Activated naive CD8-positive, alpha-beta T cell treated with anti-CD3 and anti-CD28 coated beads, Interleukin-2, amount 10 ng/mL, durations not matched to agents 7 days and 5 days (primary cell): ENCODE results near the gene RAD51AP1. TPM values are rescaled to one million over a fixed set of nuclear protein-coding genes. Genes with fewer than 3 reads are reported as not detected.

ENCODE experiments used
- ATAC-seq: fragments of 150-1000 bp; cut with Tn5 transposase; one replicate; pipeline ENCODE4 v1.10.0; 2021; ENCODE audit warnings: low read depth, moderate library complexity
- POLR2A ChIA-PET: fragments of 350-600 bp; sonication (Branson Sonifier 250); formaldehyde crosslinking; loops from one replicate; lab custom pipeline; 2021; ENCODE audit warnings: antibody characterized with exemption; lab: Charles Lee
- DNase-seq: peaks from one replicate; pipeline ENCODE4 v3.0.0; 2021
- H3K27ac Mint-ChIP-seq: one replicate; pipeline ENCODE4 v1.8.0; 2022; ENCODE audit warnings: mild to moderate bottlenecking, mixed read lengths
- H3K27me3 Mint-ChIP-seq: one replicate; pipeline ENCODE4 v1.8.0; 2022; ENCODE audit warnings: mild to moderate bottlenecking, moderate library complexity, mixed read lengths
- H3K36me3 Mint-ChIP-seq: one replicate; pipeline ENCODE4 v1.8.0; 2021; ENCODE audit warnings: mild to moderate bottlenecking, mixed read lengths
- H3K4me1 Mint-ChIP-seq: one replicate; pipeline ENCODE4 v1.8.0; 2021; ENCODE audit warnings: mixed read lengths
- H3K4me3 Mint-ChIP-seq: one replicate; pipeline ENCODE4 v1.8.0; 2022; ENCODE audit warnings: mild to moderate bottlenecking, moderate library complexity, mixed read lengths
- H3K9me3 Mint-ChIP-seq: one replicate; pipeline ENCODE4 v1.8.0; 2021; ENCODE audit warnings: mixed read lengths
- total RNA-seq, 2 experiments: library from RNA; stranded (reverse); gene quantifications; one replicate each; pipeline ENCODE4 v1.2.3, GENCODE V29; 2021

RAD51AP1 gene
- total RNA-seq, 2 experiments from 2014 or later = 44.6 to 50.2 TPM

DNA sequence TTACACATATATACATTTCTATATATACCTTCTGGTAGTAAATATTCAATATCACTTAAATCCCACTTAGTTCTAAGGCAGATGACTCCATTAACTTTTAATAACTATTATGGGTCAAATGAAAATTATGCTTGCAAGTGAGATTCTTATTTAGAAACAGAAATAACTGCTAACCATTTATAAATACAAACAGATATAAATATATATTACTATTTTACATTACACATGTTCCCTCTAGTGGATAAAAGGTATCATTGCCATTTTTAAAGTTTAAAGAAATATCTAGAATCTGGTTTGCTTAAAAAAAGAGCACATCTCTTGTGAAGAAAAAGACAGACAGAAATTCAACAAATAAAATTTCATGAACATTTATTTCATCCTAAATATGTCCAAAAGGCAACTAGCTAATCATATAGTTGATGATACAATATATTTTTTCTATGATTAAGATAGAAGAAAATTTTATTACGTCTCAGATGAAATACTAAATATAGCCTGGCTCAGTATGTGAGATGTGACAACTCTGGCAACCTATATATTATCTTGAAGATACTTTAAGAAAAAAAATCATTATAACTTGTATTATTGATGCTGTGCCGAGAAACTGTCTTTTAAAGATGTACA, 11.7 kb upstream of the RAD51AP1 start:
- POLR2A ChIA-PET = no interaction called here
- no peak overlapping the region for H3K4me3 Mint-ChIP-seq
- peaks cover 9% of the 10 kb centered on the region for H3K36me3 Mint-ChIP-seq
- DNase-seq (no peak), ATAC-seq (no peak)
- peaks cover 2% of the 10 kb centered on the region for H3K4me1 Mint-ChIP-seq
- H3K27me3 Mint-ChIP-seq = no peaks in the 10 kb centered on the region
- H3K27ac Mint-ChIP-seq = no peak overlapping the region
- no peaks in the 10 kb centered on the region for H3K9me3 Mint-ChIP-seq

DNA sequence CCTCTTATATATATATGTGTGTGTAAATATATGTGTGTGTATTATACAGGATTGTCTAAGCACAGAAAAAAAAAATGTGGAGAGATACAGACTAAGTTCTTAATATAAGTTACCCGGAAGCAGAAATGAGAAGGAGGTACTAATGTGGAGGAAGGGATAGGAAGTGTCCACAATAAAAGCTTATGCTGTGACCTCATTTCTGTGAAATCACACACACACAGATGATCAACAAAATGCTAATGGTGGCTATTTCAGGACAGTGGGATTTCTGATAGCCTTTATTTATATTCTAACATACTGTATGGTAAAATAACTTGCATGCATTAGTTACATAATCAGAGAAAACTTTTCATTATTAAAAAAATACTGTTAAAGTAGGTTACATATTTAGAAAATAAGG, 8.5 kb upstream of the RAD51AP1 start:
- POLR2A ChIA-PET = no interaction called here
- H3K36me3 Mint-ChIP-seq = peaks cover 1% of the 10 kb centered on the region

DNA sequence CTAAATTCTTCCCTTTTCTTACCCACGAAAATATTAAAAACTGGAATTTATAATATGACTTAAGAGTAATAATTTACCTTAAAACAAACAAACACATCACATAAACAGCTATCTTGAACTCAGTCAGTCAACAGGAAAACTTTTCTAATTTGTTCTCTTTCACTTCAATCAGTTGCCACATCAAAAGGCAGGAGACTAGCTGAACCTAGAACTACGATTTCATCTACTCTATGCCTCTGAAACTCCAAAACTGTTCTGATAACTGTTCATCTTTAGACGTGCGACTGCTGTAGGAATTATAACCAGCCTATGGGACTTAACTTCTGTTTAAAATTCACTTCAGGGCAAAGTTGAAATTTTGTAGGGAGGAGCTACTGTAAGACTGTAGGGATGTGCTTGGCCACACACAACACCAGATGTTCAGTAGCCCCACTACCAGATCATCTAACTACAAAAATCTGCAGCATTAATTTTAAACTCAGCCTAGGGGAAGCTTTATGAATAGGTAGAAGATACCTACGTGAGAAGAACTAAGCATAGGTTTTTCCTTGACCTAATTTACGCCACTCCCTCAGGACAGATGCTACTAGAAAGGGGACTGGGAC, 7.6 kb upstream of the RAD51AP1 start:
- Mint-ChIP-seq H3K27ac (no peak overlapping the region), H3K9me3 (no peaks in the 10 kb centered on the region), H3K27me3 (no peaks in the 10 kb centered on the region), H3K36me3 (peaks cover 1% of the 10 kb centered on the region), H3K4me1 (peaks cover 2% of the 10 kb centered on the region), H3K4me3 (no peak overlapping the region)
- POLR2A ChIA-PET = no interaction called here
- ATAC-seq (no peak), DNase-seq (no peak)

More for the DNA sequence above, 8.5 kb upstream of the RAD51AP1 start:
- Mint-ChIP-seq H3K4me1 (peaks cover 2% of the 10 kb centered on the region), H3K9me3 (no peaks in the 10 kb centered on the region), H3K27me3 (no peaks in the 10 kb centered on the region), H3K4me3 (no peak overlapping the region), H3K27ac (no peak overlapping the region)
- no peak for DNase-seq
- ATAC-seq = no peak

DNA sequence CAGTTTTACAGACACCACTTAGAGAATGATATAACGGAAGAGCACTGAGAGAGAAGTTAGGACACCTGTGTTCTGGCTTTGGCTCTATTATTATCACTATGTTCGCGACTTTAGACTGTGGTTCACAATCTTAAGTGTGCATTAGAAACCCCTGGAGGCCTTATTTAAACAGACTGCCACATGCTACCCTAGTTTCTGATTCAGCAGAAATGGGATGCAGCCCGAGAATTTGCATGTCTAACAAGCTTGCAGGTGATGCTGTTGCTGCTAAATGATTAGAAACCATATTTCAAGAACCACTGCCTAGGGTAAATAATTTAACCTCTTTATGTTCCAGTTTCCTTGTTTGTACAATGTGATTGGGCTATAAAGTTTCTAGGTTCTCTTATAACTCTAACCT, 3.6 kb upstream of the RAD51AP1 start:
- peaks cover 18% of the 10 kb centered on the region for H3K4me1 Mint-ChIP-seq
- H3K4me3 Mint-ChIP-seq = no peak overlapping the region
- no peaks in the 10 kb centered on the region for H3K9me3 Mint-ChIP-seq
- no peak for DNase-seq
- POLR2A ChIA-PET = no interaction called here
- H3K27me3 Mint-ChIP-seq = no peaks in the 10 kb centered on the region
- no peak overlapping the region for H3K27ac Mint-ChIP-seq
- peaks cover 4% of the 10 kb centered on the region for H3K36me3 Mint-ChIP-seq
- no peak for ATAC-seq

GRCh38 chr12:4535871-4536270, 2.8 kb upstream of the RAD51AP1 start:
- peaks cover 3% of the 10 kb centered on the region for H3K36me3 Mint-ChIP-seq
- DNase-seq (no peak), ATAC-seq (no peak)
- H3K4me1 Mint-ChIP-seq = peaks cover 15% of the 10 kb centered on the region
- H3K27ac Mint-ChIP-seq = no peak overlapping the region
- POLR2A ChIA-PET = no interaction called here
- H3K9me3 Mint-ChIP-seq = no peaks in the 10 kb centered on the region
- H3K27me3 Mint-ChIP-seq = no peaks in the 10 kb centered on the region
- no peak overlapping the region for H3K4me3 Mint-ChIP-seq

- POLR2A ChIA-PET = interaction anchor here (0.6 to 1.2 kb wide), 3 partner anchors 42 to 264 kb away, joined by 3 to 4 read pairs (median 3); no protein-coding TSS in a partner anchor
- Mint-ChIP-seq H3K9me3 (no peaks in the 10 kb centered on the region), H3K4me3 (peak overlapping the region; percentile 100), H3K27me3 (no peaks in the 10 kb centered on the region), H3K27ac (peak overlapping the region; percentile 96), H3K36me3 (peaks cover 10% of the 10 kb centered on the region), H3K4me1 (peaks cover 24% of the 10 kb centered on the region)
- DNase-seq (no peak), ATAC-seq (no peak)
Observed at GRCh38 chr12:4539167-4539870, 629 bp downstream of the RAD51AP1 start.

DNA sequence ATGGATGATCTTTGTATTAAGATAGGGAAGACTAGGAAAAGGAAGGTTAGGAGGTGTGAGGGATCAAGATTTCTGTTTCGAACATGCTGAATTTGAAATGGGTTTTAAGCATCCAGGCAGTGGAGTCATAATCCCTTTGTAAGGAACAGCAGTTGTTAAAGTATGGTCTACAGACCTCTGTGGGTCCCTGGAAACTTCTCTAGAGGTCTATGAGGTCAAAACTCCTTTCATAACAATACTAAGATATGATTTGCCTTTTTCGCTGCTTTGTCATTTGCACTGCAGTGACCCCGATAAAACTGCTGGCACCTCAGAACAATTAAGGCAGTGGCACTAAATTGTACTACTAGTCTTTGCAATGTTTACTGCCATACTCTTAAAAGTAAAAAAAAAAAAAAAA, 1.5 kb downstream of the RAD51AP1 start:
- Mint-ChIP-seq H3K4me1 (peaks cover 26% of the 10 kb centered on the region), H3K9me3 (no peaks in the 10 kb centered on the region), H3K36me3 (peaks cover 16% of the 10 kb centered on the region), H3K27ac (peak overlapping the region; percentile 75), H3K27me3 (no peaks in the 10 kb centered on the region), H3K4me3 (peak overlapping the region; percentile 100)
- POLR2A ChIA-PET = interaction anchor here (1.2 kb wide), 1 partner anchor 187 kb away, joined by 4 read pairs; no protein-coding TSS in a partner anchor
- DNase-seq (no peak), ATAC-seq (no peak)

- peak overlapping the region; percentile 21 for H3K4me3 Mint-ChIP-seq
- H3K9me3 Mint-ChIP-seq = no peaks in the 10 kb centered on the region
- ATAC-seq (no peak), DNase-seq (no peak)
- no peak overlapping the region for H3K27ac Mint-ChIP-seq
- H3K36me3 Mint-ChIP-seq = peaks cover 17% of the 10 kb centered on the region
- POLR2A ChIA-PET = interaction anchor here (1.2 kb wide), 1 partner anchor 187 kb away, joined by 4 read pairs; no protein-coding TSS in a partner anchor
- H3K4me1 Mint-ChIP-seq = peaks cover 26% of the 10 kb centered on the region
- H3K27me3 Mint-ChIP-seq = no peaks in the 10 kb centered on the region
Observed at GRCh38 chr12:4540638-4541037, 1.9 kb downstream of the RAD51AP1 start.

DNA sequence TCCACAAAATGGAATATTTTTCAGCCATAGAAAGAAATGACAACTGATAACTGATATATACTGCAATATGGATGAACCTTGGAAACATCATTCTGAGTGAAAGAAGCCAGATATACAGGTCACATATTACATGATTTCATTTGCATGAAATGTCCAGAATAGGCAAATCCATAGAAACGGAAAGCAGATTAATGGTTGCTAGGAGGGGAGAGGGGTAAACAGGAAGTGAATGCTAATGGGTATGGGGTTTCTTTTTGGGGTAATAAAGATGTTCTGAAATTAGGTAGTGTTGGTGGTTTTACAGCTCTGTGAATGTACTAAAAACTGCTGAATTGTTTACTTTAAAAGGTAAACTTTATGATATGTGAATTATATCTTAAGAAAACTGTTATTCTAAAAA, 6.5 kb downstream of the RAD51AP1 start:
- H3K9me3 Mint-ChIP-seq = no peaks in the 10 kb centered on the region
- H3K36me3 Mint-ChIP-seq = peaks cover 21% of the 10 kb centered on the region
- H3K4me1 Mint-ChIP-seq = peaks cover 10% of the 10 kb centered on the region
- POLR2A ChIA-PET = no interaction called here
- no peak overlapping the region for H3K27ac Mint-ChIP-seq
- H3K4me3 Mint-ChIP-seq = no peak overlapping the region
- no peaks in the 10 kb centered on the region for H3K27me3 Mint-ChIP-seq
- DNase-seq = no peak
- ATAC-seq = no peak

DNA sequence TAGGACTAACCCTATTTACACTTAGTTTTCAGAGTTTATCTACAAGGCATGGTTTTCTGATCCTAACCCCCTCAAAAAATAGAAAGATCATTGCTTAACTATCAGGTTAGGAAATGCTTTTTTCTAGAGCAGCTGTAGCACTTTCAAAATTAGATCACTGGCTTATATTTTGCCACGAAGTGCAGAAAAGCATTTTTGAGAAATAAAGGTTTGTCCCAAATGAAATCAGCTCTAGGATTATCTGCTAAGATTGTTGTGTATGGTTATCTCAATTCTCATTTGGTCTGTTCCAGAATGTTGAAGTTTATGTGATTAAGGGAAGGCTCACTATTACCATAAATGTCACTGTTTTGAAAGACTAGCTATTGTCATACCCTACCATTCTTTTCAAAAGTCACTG, 13.5 kb downstream of the RAD51AP1 start:
- no peak overlapping the region for H3K4me3 Mint-ChIP-seq
- no peaks in the 10 kb centered on the region for H3K27me3 Mint-ChIP-seq
- DNase-seq (no peak), ATAC-seq (no peak)
- H3K36me3 Mint-ChIP-seq = peaks cover 22% of the 10 kb centered on the region
- H3K4me1 Mint-ChIP-seq = no peaks in the 10 kb centered on the region
- POLR2A ChIA-PET = interaction anchor here (0.6 kb wide), 1 partner anchor 65 kb away, joined by 4 read pairs; no protein-coding TSS in a partner anchor
- H3K9me3 Mint-ChIP-seq = no peaks in the 10 kb centered on the region
- H3K27ac Mint-ChIP-seq = no peak overlapping the region

DNA sequence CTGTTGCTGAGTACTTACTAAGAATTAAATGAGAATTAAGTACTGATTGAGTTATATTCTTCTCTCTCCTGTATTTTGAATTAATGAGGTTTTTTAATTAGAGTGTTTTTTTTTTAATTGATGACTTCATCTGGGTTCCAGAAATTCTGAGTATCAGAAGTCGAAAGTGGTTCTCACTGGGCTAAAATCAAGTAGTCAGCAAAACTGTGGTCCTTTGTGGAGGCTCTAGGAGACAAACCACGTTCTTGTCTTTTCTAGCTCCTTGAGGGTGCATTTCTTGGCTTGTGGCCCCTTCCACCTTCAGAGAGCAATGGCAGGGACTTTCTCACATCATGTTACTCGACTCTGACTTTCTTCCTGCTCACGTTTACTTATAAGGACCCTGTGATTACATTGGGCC, 15.3 kb downstream of the RAD51AP1 start:
- H3K9me3 Mint-ChIP-seq = no peaks in the 10 kb centered on the region
- no peak for DNase-seq
- no peak for ATAC-seq
- no peak overlapping the region for H3K27ac Mint-ChIP-seq
- H3K36me3 Mint-ChIP-seq = peaks cover 21% of the 10 kb centered on the region
- no peaks in the 10 kb centered on the region for H3K27me3 Mint-ChIP-seq
- H3K4me1 Mint-ChIP-seq = no peaks in the 10 kb centered on the region
- H3K4me3 Mint-ChIP-seq = no peak overlapping the region
- POLR2A ChIA-PET = no interaction called here

GRCh38 chr12:4555804-4556203, 17.1 kb downstream of the RAD51AP1 start:
- no peak overlapping the region for H3K27ac Mint-ChIP-seq
- no peaks in the 10 kb centered on the region for H3K9me3 Mint-ChIP-seq
- H3K4me1 Mint-ChIP-seq = no peaks in the 10 kb centered on the region
- H3K4me3 Mint-ChIP-seq = no peak overlapping the region
- no peak for DNase-seq
- H3K36me3 Mint-ChIP-seq = peaks cover 19% of the 10 kb centered on the region
- POLR2A ChIA-PET = no interaction called here
- H3K27me3 Mint-ChIP-seq = no peaks in the 10 kb centered on the region
- no peak for ATAC-seq

DNA sequence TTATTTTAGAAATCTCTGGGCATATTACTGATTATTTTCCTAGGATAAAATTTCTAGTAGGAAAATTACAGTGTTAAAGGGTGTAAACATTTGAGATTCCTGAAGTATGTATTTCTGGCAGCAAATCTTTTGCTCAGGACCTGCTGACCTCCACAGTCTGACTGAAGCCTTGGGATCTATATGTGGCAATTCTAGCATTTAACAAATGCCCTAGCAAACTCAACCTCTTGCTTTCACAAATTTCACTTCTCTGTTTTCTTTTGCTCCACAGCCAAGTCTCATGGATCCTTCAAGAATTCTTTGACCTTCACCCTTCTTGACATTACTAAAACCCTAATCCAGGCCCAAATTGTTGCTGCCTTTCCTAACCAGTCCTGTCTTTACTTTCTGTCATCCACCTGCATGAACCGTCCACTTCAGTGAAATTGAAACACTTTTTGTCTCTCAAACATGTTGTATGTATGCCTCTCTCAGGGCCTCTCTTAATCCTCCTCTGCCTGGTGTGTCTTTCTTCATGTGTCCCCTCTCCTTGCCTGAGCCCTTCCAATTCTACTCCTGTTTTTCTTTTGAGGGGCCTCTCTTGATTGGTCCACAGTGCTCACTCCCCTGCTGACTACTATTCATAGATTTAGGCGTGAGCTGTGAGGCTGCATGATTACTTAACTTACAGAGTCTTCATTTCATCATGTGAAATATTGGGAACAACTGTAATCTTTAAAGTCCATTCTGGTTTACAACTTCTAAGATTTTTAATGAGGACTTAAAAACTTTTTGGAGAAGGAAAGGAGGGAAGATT, 18.2 kb downstream of the RAD51AP1 start:
- H3K4me3 Mint-ChIP-seq = no peak overlapping the region
- H3K9me3 Mint-ChIP-seq = no peaks in the 10 kb centered on the region
- POLR2A ChIA-PET = no interaction called here
- H3K27me3 Mint-ChIP-seq = peaks cover 2% of the 10 kb centered on the region
- ATAC-seq (no peak), DNase-seq (no peak)
- H3K27ac Mint-ChIP-seq = no peak overlapping the region
- peaks cover 2% of the 10 kb centered on the region for H3K4me1 Mint-ChIP-seq
- H3K36me3 Mint-ChIP-seq = peaks cover 21% of the 10 kb centered on the region
